Hepatocyte (in vitro differentiated cells): ENCODE results near the gene OPRM1. TPM values are rescaled to one million over a fixed set of nuclear protein-coding genes. Genes with fewer than 3 reads are reported as not detected.

Experiments
- DNase-seq: peaks from one replicate; pipeline ENCODE4 v3.0.0-alpha.2; 2016; ENCODE audit warnings: low spot score
- H2AFZ ChIP-seq: fragments of 200-600 bp; sonication (generic); 2 replicates; pipeline ENCODE4 v1.6.0; 2016; ENCODE audit warnings: antibody characterized with exemption, mild to moderate bottlenecking
- H3K27ac ChIP-seq: fragments of 200-600 bp; sonication (generic); 2 replicates; pipeline ENCODE4 v1.5.1; 2016; ENCODE audit warnings: mild to moderate bottlenecking
- H3K27me3 ChIP-seq: fragments of 200-600 bp; sonication (generic); 2 replicates; pipeline ENCODE4 v1.6.1; 2016
- H3K36me3 ChIP-seq: fragments of 200-600 bp; sonication (generic); replicated peaks from 2 replicates; pipeline ENCODE4 v1.5.1; 2016; ENCODE audit warnings: low read depth; ENCODE audit not compliant: insufficient read depth
- H3K4me1 ChIP-seq: fragments of 200-600 bp; sonication (generic); 2 replicates; pipeline ENCODE4 v1.5.1; 2016; ENCODE audit warnings: mild to moderate bottlenecking, moderate library complexity; ENCODE audit not compliant: insufficient read depth
- H3K4me2 ChIP-seq: fragments of 200-600 bp; sonication (generic); 2 replicates; pipeline ENCODE4 v1.6.0; 2016
- H3K4me3 ChIP-seq: fragments of 200-600 bp; sonication (generic); 2 replicates; pipeline ENCODE4 v1.5.1; 2016; ENCODE audit warnings: mild to moderate bottlenecking
- H3K79me2 ChIP-seq: fragments of 200-600 bp; sonication (generic); 2 replicates; pipeline ENCODE4 v1.6.0; 2017; ENCODE audit warnings: mild to moderate bottlenecking
- H3K9me2 ChIP-seq: fragments of 200-600 bp; sonication (generic); replicated peaks from 2 replicates; pipeline ENCODE4 v1.6.0; 2017; ENCODE audit warnings: mild to moderate bottlenecking; ENCODE audit not compliant: insufficient read depth
- H3K9me3 ChIP-seq: fragments of 200-600 bp; sonication (generic); 2 replicates; pipeline ENCODE4 v1.5.1; 2016; ENCODE audit warnings: low read depth, mild to moderate bottlenecking
- H4K20me1 ChIP-seq: fragments of 200-600 bp; sonication (generic); 2 replicates; pipeline ENCODE4 v1.6.0; 2016; ENCODE audit warnings: mild to moderate bottlenecking; ENCODE audit not compliant: insufficient read depth, poor library complexity, severe bottlenecking
- EZH2 ChIP-seq: fragments of 200-600 bp; sonication (generic); IDR thresholded peaks from 2 replicates; pipeline ENCODE4 v1.6.1; 2016; ENCODE audit warnings: antibody characterized with exemption, mild to moderate bottlenecking, borderline replicate concordance
- EZH2phosphoT487 ChIP-seq: fragments of 200-600 bp; sonication (generic); IDR thresholded peaks from one replicate; pipeline ENCODE4 v1.6.1; 2018; ENCODE audit warnings: antibody characterized with exemption, mild to moderate bottlenecking, low read depth, moderate library complexity; ENCODE audit not compliant: unreplicated experiment, severe bottlenecking
- WGBS: methylation state at CpG from one replicate; pipeline ENCODE4 v1.1.6; 2016; ENCODE audit warnings: low lambda C conversion rate; ENCODE audit errors: missing lambda C conversion rate; 5-methylcytosine and 5-hydroxymethylcytosine counted together
- polyA plus RNA-seq: library from polyadenylated mRNA; unstranded; fragments of >200 nt; fragmentation: Nextera tagmentation; extraction: Ambion mirVana; gene quantifications from 2 replicates; pipeline ENCODE4 v1.2.1, GENCODE V29; 2016
- total RNA-seq: library from RNA; depleted of rRNA; stranded (reverse); fragments of >200 nt; gene quantifications from 2 replicates; pipeline ENCODE4 v1.2.3, GENCODE V29; 2014
- TF ChIP-seq, protein P1 (sequence below): fragments of 200-600 bp; sonication (generic); IDR thresholded peaks from 2 replicates; pipeline ENCODE4 v1.5.1; 2016; ENCODE audit warnings: antibody characterized with exemption, mild to moderate bottlenecking; ENCODE audit not compliant: poor library complexity

OPRM1 gene
- total and polyA plus RNA-seq, 2 experiments from 2014 or later = not detected

GRCh38 chr6:154228521-154228905 lies 189.5 kb downstream of the OPRM1 start:
- 85% methylated on average over 4 of the region's 4 CpGs for WGBS
- Histone ChIP-seq H3K9me2 (no peaks in the 10 kb centered on the region), H3K4me1 (no peaks in the 10 kb centered on the region), H3K36me3 (no peaks in the 10 kb centered on the region), H3K79me2 (no peaks in the 10 kb centered on the region), H3K27ac (no peak overlapping the region), H3K9me3 (no peaks in the 10 kb centered on the region), H2AFZ (no peak overlapping the region), H3K27me3 (no peaks in the 10 kb centered on the region), H3K4me3 (no peak overlapping the region), H4K20me1 (no peaks in the 10 kb centered on the region), H3K4me2 (no peak overlapping the region)
- no peak for DNase-seq
- no peak for TF ChIP-seq EZH2phosphoT487
- TF ChIP-seq, protein P1, sequence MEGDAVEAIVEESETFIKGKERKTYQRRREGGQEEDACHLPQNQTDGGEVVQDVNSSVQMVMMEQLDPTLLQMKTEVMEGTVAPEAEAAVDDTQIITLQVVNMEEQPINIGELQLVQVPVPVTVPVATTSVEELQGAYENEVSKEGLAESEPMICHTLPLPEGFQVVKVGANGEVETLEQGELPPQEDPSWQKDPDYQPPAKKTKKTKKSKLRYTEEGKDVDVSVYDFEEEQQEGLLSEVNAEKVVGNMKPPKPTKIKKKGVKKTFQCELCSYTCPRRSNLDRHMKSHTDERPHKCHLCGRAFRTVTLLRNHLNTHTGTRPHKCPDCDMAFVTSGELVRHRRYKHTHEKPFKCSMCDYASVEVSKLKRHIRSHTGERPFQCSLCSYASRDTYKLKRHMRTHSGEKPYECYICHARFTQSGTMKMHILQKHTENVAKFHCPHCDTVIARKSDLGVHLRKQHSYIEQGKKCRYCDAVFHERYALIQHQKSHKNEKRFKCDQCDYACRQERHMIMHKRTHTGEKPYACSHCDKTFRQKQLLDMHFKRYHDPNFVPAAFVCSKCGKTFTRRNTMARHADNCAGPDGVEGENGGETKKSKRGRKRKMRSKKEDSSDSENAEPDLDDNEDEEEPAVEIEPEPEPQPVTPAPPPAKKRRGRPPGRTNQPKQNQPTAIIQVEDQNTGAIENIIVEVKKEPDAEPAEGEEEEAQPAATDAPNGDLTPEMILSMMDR = no peak
- TF ChIP-seq EZH2 = no peak

GRCh38 chr6:154229786-154230185 lies 190.7 kb downstream of the OPRM1 start:
- Histone ChIP-seq H3K36me3 (no peaks in the 10 kb centered on the region), H3K4me3 (no peak overlapping the region), H3K9me2 (no peaks in the 10 kb centered on the region), H2AFZ (no peak overlapping the region), H3K4me2 (no peak overlapping the region), H3K9me3 (no peaks in the 10 kb centered on the region), H4K20me1 (no peaks in the 10 kb centered on the region), H3K27ac (no peak overlapping the region), H3K4me1 (no peaks in the 10 kb centered on the region), H3K79me2 (no peaks in the 10 kb centered on the region), H3K27me3 (no peaks in the 10 kb centered on the region)
- TF ChIP-seq EZH2 (no peak), EZH2phosphoT487 (no peak)
- TF ChIP-seq, protein P1 = no peak
- no peak for DNase-seq
- WGBS = 96% methylated on average over 6 of the region's 6 CpGs

- no peak overlapping the region for H2AFZ ChIP-seq
- TF ChIP-seq, protein P1 = no peak
- no peak for TF ChIP-seq EZH2
- no peak for TF ChIP-seq EZH2phosphoT487
- H3K9me3 ChIP-seq = no peaks in the 10 kb centered on the region
- no peaks in the 10 kb centered on the region for H3K36me3 ChIP-seq
- no peaks in the 10 kb centered on the region for H3K9me2 ChIP-seq
- H3K27me3 ChIP-seq = no peaks in the 10 kb centered on the region
- H3K4me1 ChIP-seq = no peaks in the 10 kb centered on the region
- H3K27ac ChIP-seq = no peak overlapping the region
- no peak for DNase-seq
- H4K20me1 ChIP-seq = no peaks in the 10 kb centered on the region
- H3K4me2 ChIP-seq = no peak overlapping the region
- no peak overlapping the region for H3K4me3 ChIP-seq
- H3K79me2 ChIP-seq = no peaks in the 10 kb centered on the region
- WGBS = 90% methylated on average over 3 of the region's 3 CpGs
Observed at GRCh38 chr6:154230393-154230792, 191.4 kb downstream of the OPRM1 start.
